GM19193 (cell line): ENCODE data around the gene CCDC51.

ENCODE experiments used
- POLR2A ChIP-seq: IDR thresholded peaks from 4 replicates; pipeline ENCODE4 v1.6.1; 2011; ENCODE audit not compliant: insufficient read depth, insufficient read length; ENCODE audit errors: extremely low read depth

Gene CCDC51

GRCh38 chr3:48439820-48440589, at the start of gene CCDC51, which contains the start of gene TMA7:
Gene CCDC51, minus strand, starts transcription at chr3:48440119. Its CDS starts 4,991 bp downstream, at chr3:48435128.
Gene TMA7, plus strand, starts transcription at chr3:48440257. Its CDS starts 40 bp downstream, at chr3:48440297.
- peak; percentile 88 for TF ChIP-seq POLR2A

GRCh38 chr3:48486952-48487351, 47.0 kb upstream of the CCDC51 start:
- TF ChIP-seq POLR2A = no peak

GRCh38 chr3:48478626-48479555, 39.0 kb upstream of the CCDC51 start:
- TF ChIP-seq POLR2A = peak; percentile 28

GRCh38 chr3:48477959-48478520, 38.1 kb upstream of the CCDC51 start:
- TF ChIP-seq POLR2A = no peak

GRCh38 chr3:48476426-48477053, 36.6 kb upstream of the CCDC51 start:
- TF ChIP-seq POLR2A = no peak

- no peak for TF ChIP-seq POLR2A
Measured at GRCh38 chr3:48475188-48475587, 35.3 kb upstream of the CCDC51 start.

- no peak for TF ChIP-seq POLR2A
Measured at GRCh38 chr3:48474619-48475018, 34.7 kb upstream of the CCDC51 start.

GRCh38 chr3:48473617-48473952, 33.7 kb upstream of the CCDC51 start:
- no peak for TF ChIP-seq POLR2A

GRCh38 chr3:48472923-48473616, 33.2 kb upstream of the CCDC51 start:
- peak; percentile 83 for TF ChIP-seq POLR2A

GRCh38 chr3:48472673-48472922, 32.7 kb upstream of the CCDC51 start:
- no peak for TF ChIP-seq POLR2A

GRCh38 chr3:48470286-48470685, 30.4 kb upstream of the CCDC51 start:
- TF ChIP-seq POLR2A = no peak

GRCh38 chr3:48469046-48469915, 29.4 kb upstream of the CCDC51 start:
- peak; percentile 22 for TF ChIP-seq POLR2A

GRCh38 chr3:48468329-48468731, 28.4 kb upstream of the CCDC51 start:
- no peak for TF ChIP-seq POLR2A

GRCh38 chr3:48467473-48468267, 27.8 kb upstream of the CCDC51 start:
- no peak for TF ChIP-seq POLR2A

GRCh38 chr3:48467110-48467454, 27.2 kb upstream of the CCDC51 start:
- no peak for TF ChIP-seq POLR2A
